Endothelial cell of umbilical vein (primary cell): ENCODE results near the gene MAN2B1. TPM values are rescaled to one million over a fixed set of nuclear protein-coding genes. Genes with fewer than 3 reads are reported as not detected.

Experiments used
- BruUV-seq: library from RNA; stranded (reverse); fragments of 400-500 nt; replicated peaks from 2 replicates; lab custom pipeline; 2021; lab: Mats Ljungman, UMichigan
- CTCF ChIA-PET: fragments of 300-600, 350-600 bp; sonication (Branson Sonifier 250); formaldehyde crosslinking; loops from one replicate; lab custom pipeline; 2021; ENCODE audit warnings: antibody characterized with exemption, inconsistent platforms; lab: Charles Lee
- POLR2A ChIA-PET: fragments of 300-600, 350-600 bp; sonication (Branson Sonifier 250); formaldehyde crosslinking; loops from one replicate; lab custom pipeline; 2021; ENCODE audit warnings: antibody characterized with exemption, inconsistent platforms; lab: Charles Lee
- DNase-seq: peaks from one replicate; pipeline ENCODE4 v3.0.0-alpha.2; 2011; ENCODE audit warnings: low read depth, low spot score
- FAIRE-seq: peaks from 2 replicates; lab custom pipeline; 2011; peaks lifted over from hg19 to GRCh38; lab: Jason Lieb, UNC
- H2AFZ ChIP-seq: 2 replicates; pipeline ENCODE4 v1.6.0; 2012; ENCODE audit warnings: low read depth, low read length, control low read depth, inconsistent platforms
- H3K27ac ChIP-seq: 2 replicates; pipeline ENCODE4 v1.5.1; 2011; ENCODE audit warnings: low read depth, mild to moderate bottlenecking, control low read depth, low read length, moderate library complexity; ENCODE audit not compliant: insufficient read depth
- H3K27me3 ChIP-seq, 2 experiments: 2 replicates each; pipeline versions ENCODE4 v1.6.0 to v1.6.1; 2011; ENCODE audit warnings: low read length in 2 of 2, mixed read lengths in 1 of 2; ENCODE audit not compliant: control insufficient read depth in 2 of 2, insufficient read depth in 2 of 2
- H3K36me3 ChIP-seq, 2 experiments: 2 replicates in 1 of 2; 3 replicates in 1 of 2; pipeline ENCODE4 v1.5.1; 2011; ENCODE audit warnings: low read length in 2 of 2, mild to moderate bottlenecking in 1 of 2, moderate library complexity in 1 of 2; ENCODE audit not compliant: control insufficient read depth in 2 of 2, insufficient read depth in 2 of 2; ENCODE audit errors: extremely low read depth in 1 of 2
- H3K4me1 ChIP-seq: 3 replicates; pipeline ENCODE4 v1.5.1; 2011; ENCODE audit warnings: mild to moderate bottlenecking, low read length; ENCODE audit not compliant: control insufficient read depth, insufficient read depth; ENCODE audit errors: extremely low read depth
- H3K4me2 ChIP-seq: 2 replicates; pipeline ENCODE4 v1.6.1; 2011; ENCODE audit warnings: low read length, control low read depth, mixed read lengths; ENCODE audit not compliant: insufficient read depth
- H3K4me3 ChIP-seq, 3 experiments: fragments of 200-600 bp in 1 of 3; sonication (generic), shearing (Covaris generic) in 1 of 3; replicated peaks in 1 of 3; 2 replicates each; pipeline ENCODE4 v1.5.1; 2011 to 2016; ENCODE audit warnings: control low read depth in 3 of 3, low read length in 3 of 3, mild to moderate bottlenecking in 2 of 3, inconsistent platforms in 1 of 3, low read depth in 1 of 3, moderate library complexity in 1 of 3; ENCODE audit not compliant: insufficient read depth in 1 of 3
- H3K79me2 ChIP-seq: 2 replicates; pipeline ENCODE4 v1.6.0; 2012; ENCODE audit warnings: low read length, inconsistent platforms; ENCODE audit not compliant: control insufficient read depth, insufficient read depth
- H3K9ac ChIP-seq: replicated peaks from 2 replicates; pipeline ENCODE3; 2011; ENCODE audit warnings: low read length, control low read depth; ENCODE audit not compliant: insufficient read depth; ENCODE audit errors: extremely low read depth
- H3K9me1 ChIP-seq: replicated peaks from 3 replicates; pipeline ENCODE4 v1.6.0; 2011; ENCODE audit warnings: mild to moderate bottlenecking, low read length; ENCODE audit not compliant: control insufficient read depth, insufficient read depth; ENCODE audit errors: extremely low read depth
- H3K9me3 ChIP-seq: replicated peaks from 2 replicates; pipeline ENCODE4 v1.5.1; 2012; ENCODE audit warnings: low read length, inconsistent platforms; ENCODE audit not compliant: control insufficient read depth, insufficient read depth
- H4K20me1 ChIP-seq: replicated peaks from 2 replicates; pipeline ENCODE3; 2011; ENCODE audit warnings: mild to moderate bottlenecking, low read length; ENCODE audit not compliant: control insufficient read depth, insufficient read depth; ENCODE audit errors: extremely low read depth
- CTCF ChIP-seq, 2 donors: IDR thresholded peaks; 1 replicate in 1 of 2; 2 replicates in 1 of 2; pipeline ENCODE4 v1.5.1; 2011; ENCODE audit warnings: low read length in 2 of 2, mild to moderate bottlenecking in 2 of 2, moderate library complexity in 2 of 2, control low read depth in 1 of 2, inconsistent platforms in 1 of 2, low read depth in 1 of 2; ENCODE audit not compliant: insufficient read depth in 1 of 2; ENCODE audit errors: extremely low read depth in 1 of 2
- EZH2 ChIP-seq: IDR thresholded peaks from 2 replicates; pipeline ENCODE4 v1.6.1; 2012; ENCODE audit warnings: borderline replicate concordance, low read depth, mild to moderate bottlenecking, moderate library complexity, low read length, inconsistent platforms; ENCODE audit not compliant: severe bottlenecking
- POLR2A ChIP-seq: IDR thresholded peaks from 2 replicates; pipeline ENCODE4 v1.6.1; 2012; ENCODE audit warnings: low read depth, mild to moderate bottlenecking, control low read depth, low read length
- POLR2AphosphoS5 ChIP-seq: IDR thresholded peaks from 2 replicates; pipeline ENCODE4 v1.6.1; 2012; ENCODE audit warnings: low read depth, mild to moderate bottlenecking, control low read depth, low read length, moderate library complexity; ENCODE audit not compliant: insufficient read depth
- dilution Hi-C: fragments of 300-500 bp; cut with MboI; formaldehyde crosslinking; loops from one replicate; pipeline ENCODE4 v1.15.0; 2019; ENCODE audit warnings: low sequenced_read_pairs; ENCODE audit not compliant: extremely low pct_ligation_motif_present
- intact Hi-C: fragments of 100-400 bp; cut with micrococcal nuclease; formaldehyde crosslinking; loops from one replicate; pipeline ENCODE4 v1.10.0; 2022
- polyA plus RNA-seq, 4 experiments: library from polyadenylated mRNA; depleted of rRNA in 3 of 4; stranded (reverse) in 3 of 4; unstranded in 1 of 4; fragments of >200 nt; gene quantifications; 2 replicates each; pipeline versions ENCODE4 v1.2.1 to v1.2.3, GENCODE V29; 2011 to 2012; ENCODE audit warnings: missing spikeins in 1 of 4
- total RNA-seq: library from RNA; stranded (reverse); gene quantifications from 2 replicates; pipeline ENCODE4 v1.2.3, GENCODE V29; 2021

The MAN2B1 gene
- total and polyA plus RNA-seq, 2 donors (not counting 3 experiments of a cell fraction or from before 2014, with no cell fraction given), result 64.4 to 76.8 TPM

GRCh38 chr19:12610540-12611360 is 55.8 kb downstream of the MAN2B1 start, which contains the start of the genes ZNF490 and ZNF791:
Gene ZNF490, minus strand, starts transcription at chr19:12610813. Its CDS starts 133 bp downstream, at chr19:12610680.
Gene ZNF791, plus strand, starts transcription at chr19:12610920. Its CDS starts 160 bp downstream, at chr19:12611080.
- peak; percentile 98 for FAIRE-seq
- POLR2A ChIA-PET, result interaction anchor here (0.5 to 1.3 kb wide), 4 partner anchors 19 to 269 kb away, joined by 3 to 10 read pairs (median 4); no protein-coding TSS in a partner anchor

More at GRCh38 chr19:12610540-12611360, 55.8 kb downstream of the MAN2B1 start, which contains the start of the genes ZNF490 and ZNF791:
- peak within 1 kb of the TSS; percentile 91 for H2AFZ ChIP-seq
- no peaks in the 10 kb centered on the region for H3K9me1 ChIP-seq
- H3K9me3 ChIP-seq, result no peaks in the 10 kb centered on the region
- dilution Hi-C loops, result no loop called here
- no peaks in the 10 kb centered on the region for H3K27me3 ChIP-seq
- peak within 1 kb of the TSS; percentile 99 for H3K4me2 ChIP-seq
- DNase-seq, result peak; percentile 97
- BruUV-seq, result TSS peak; percentile 59
- H3K4me1 ChIP-seq, result peaks cover 13% of the 10 kb centered on the region
- CTCF ChIA-PET, result interaction anchor here (0.9 to 1.4 kb wide), 9 partner anchors 17 to 687 kb away, joined by 3 to 13 read pairs (median 3); no protein-coding TSS in a partner anchor
- peak within 1 kb of the TSS; percentile 83 to 97 (median 91) for H3K4me3 ChIP-seq
- intact Hi-C loops, result loop anchor here (1.0 to 10.0 kb wide), 5 partner anchors 59 to 316 kb away; partner anchors contain the start of genes GET3, TRIR, ZNF44 and ZNF443
- H3K9ac ChIP-seq, result peak within 1 kb of the TSS; percentile 91
- peak; percentile 62 for TF ChIP-seq POLR2AphosphoS5
- no peak for TF ChIP-seq EZH2
- peak; percentile 74 for TF ChIP-seq POLR2A
- TF ChIP-seq CTCF (IDR thresholded peaks at IDR 0.05; ENCODE audit: extremely low read depth in 1 of 2, insufficient read depth in 1 of 2, low read depth in 1 of 2, low read length in 2 of 2), result peak; percentile 6 to 22
- H3K27ac ChIP-seq, result peak within 1 kb of the TSS; percentile 91
- peaks cover 3 to 15% of the 10 kb centered on the region in 2 experiments for H3K36me3 ChIP-seq
- H3K79me2 ChIP-seq, result peaks cover 36% of the 10 kb centered on the region
- H4K20me1 ChIP-seq, result no peaks in the 10 kb centered on the region
